Liver (tissue), 9 donors: ENCODE data around the gene ATG9A. TPM values are rescaled to one million over a fixed set of nuclear protein-coding genes. Genes with fewer than 3 reads are reported as not detected.

Experiments
- DNase-seq: peaks from one replicate; pipeline ENCODE4 v3.0.0-alpha.2; 2017; ENCODE audit warnings: low spot score
- H3K27ac ChIP-seq, 2 donors: one replicate each; pipeline ENCODE4 v1.7.0; 2013; ENCODE audit warnings: inconsistent platforms in 2 of 2, low read length in 2 of 2, control low read depth in 1 of 2, low read depth in 1 of 2, mild to moderate bottlenecking in 1 of 2
- H3K27me3 ChIP-seq, 4 donors: one replicate each; pipeline versions ENCODE4 v1.6.1 to v1.7.0; 2013; ENCODE audit warnings: low read length in 3 of 4, inconsistent platforms in 1 of 4, mild to moderate bottlenecking in 1 of 4, moderate library complexity in 1 of 4; ENCODE audit not compliant: control insufficient read depth in 4 of 4, insufficient read depth in 4 of 4
- H3K36me3 ChIP-seq, 4 donors: one replicate each; pipeline versions ENCODE4 v1.6.1 to v1.7.0; 2013; ENCODE audit warnings: low read length in 3 of 4, mild to moderate bottlenecking in 3 of 4, low read depth in 1 of 4, moderate library complexity in 1 of 4; ENCODE audit not compliant: control insufficient read depth in 4 of 4, insufficient read depth in 3 of 4
- H3K4me1 ChIP-seq, 4 donors: one replicate each; pipeline versions ENCODE4 v1.6.1 to v1.7.0; 2013; ENCODE audit warnings: low read length in 3 of 4, mild to moderate bottlenecking in 3 of 4, moderate library complexity in 1 of 4; ENCODE audit not compliant: control insufficient read depth in 4 of 4, insufficient read depth in 4 of 4
- H3K4me3 ChIP-seq, 3 donors: one replicate each; pipeline versions ENCODE4 v1.6.1 to v1.7.0; 2013; ENCODE audit warnings: low read length in 3 of 3, control low read depth in 1 of 3, low read depth in 1 of 3, mild to moderate bottlenecking in 1 of 3
- H3K9ac ChIP-seq, 2 donors: one replicate each; pipeline ENCODE4 v1.7.0; 2013; ENCODE audit warnings: low read length in 2 of 2, mild to moderate bottlenecking in 2 of 2, moderate library complexity in 2 of 2, control low read depth in 1 of 2, low read depth in 1 of 2
- H3K9me3 ChIP-seq, 4 donors: one replicate each; pipeline versions ENCODE4 v1.6.1 to v1.7.0; 2013; ENCODE audit warnings: low read length in 3 of 4; ENCODE audit not compliant: control insufficient read depth in 4 of 4
- CTCF ChIP-seq: fragments of 150-350 bp; IDR thresholded peaks from 2 replicates; pipeline ENCODE4 v1.5.1; 2017; ENCODE audit warnings: improper control_type of control experiment, low read depth, low read length; ENCODE audit not compliant: missing input control
- EGR1 ChIP-seq, 2 donors: IDR thresholded peaks; 2 replicates each; pipeline ENCODE4 v1.6.1; 2016 to 2018; ENCODE audit warnings: antibody characterized with exemption in 2 of 2, low read depth in 2 of 2
- GABPA ChIP-seq, 2 donors: IDR thresholded peaks in 1 of 2; conservative IDR thresholded peaks in 1 of 2; 2 replicates each; pipeline ENCODE4 v1.6.1; 2016; ENCODE audit warnings: antibody characterized with exemption in 2 of 2, mild to moderate bottlenecking in 1 of 2, moderate library complexity in 1 of 2
- HNF4A ChIP-seq, 2 donors: conservative IDR thresholded peaks; 2 replicates each; pipeline ENCODE4 v1.6.1; 2016; ENCODE audit warnings: antibody characterized with exemption in 2 of 2, mild to moderate bottlenecking in 2 of 2
- JUND ChIP-seq, 2 donors: IDR thresholded peaks; 2 replicates each; pipeline ENCODE4 v1.6.1; 2016; ENCODE audit warnings: antibody characterized with exemption in 2 of 2
- MAX ChIP-seq: IDR thresholded peaks from 2 replicates; pipeline ENCODE4 v1.6.1; 2016; ENCODE audit warnings: antibody characterized with exemption
- NR2F2 ChIP-seq: IDR thresholded peaks from 2 replicates; pipeline ENCODE4 v1.6.1; 2016; ENCODE audit warnings: antibody characterized with exemption
- RXRA ChIP-seq, 2 donors: IDR thresholded peaks; 2 replicates each; pipeline ENCODE4 v1.6.1; 2017 to 2018; ENCODE audit warnings: antibody characterized with exemption in 2 of 2, mild to moderate bottlenecking in 1 of 2
- SP1 ChIP-seq: IDR thresholded peaks from 2 replicates; pipeline ENCODE4 v1.6.1; 2018; ENCODE audit warnings: antibody characterized with exemption, mild to moderate bottlenecking
- TAF1 ChIP-seq: conservative IDR thresholded peaks from 2 replicates; pipeline ENCODE4 v1.6.1; 2016; ENCODE audit warnings: antibody characterized with exemption, mild to moderate bottlenecking
- YY1 ChIP-seq: IDR thresholded peaks from 2 replicates; pipeline ENCODE4 v1.6.1; 2016; ENCODE audit warnings: antibody characterized with exemption, mild to moderate bottlenecking
- WGBS: extraction: QIAGEN DNeasy Blood & Tissue Kit; methylation state at CpG from one replicate; pipeline ENCODE4 v1.1.7; 2013; 5-methylcytosine and 5-hydroxymethylcytosine counted together
- polyA plus RNA-seq, 2 donors: library from polyadenylated mRNA; stranded (reverse) in 1 of 2; unstranded in 1 of 2; fragments of 200-250 nt in 1 of 2; fragments of >200 nt in 1 of 2; fragmentation: Nextera tagmentation in 1 of 2; extraction: Ambion mirVana in 1 of 2; gene quantifications; one replicate each; pipeline versions ENCODE4 v1.2.1 to v1.2.3, GENCODE V29; 2013 to 2015
- total RNA-seq, 2 donors: library from RNA; depleted of rRNA; stranded (reverse); fragments of >200 nt; gene quantifications; one replicate each; pipeline ENCODE4 v1.2.3, GENCODE V29; 2014
- TF ChIP-seq, protein P1 (sequence below): IDR thresholded peaks from 2 replicates; pipeline ENCODE4 v1.6.1; 2016; ENCODE audit warnings: antibody characterized with exemption
- donor health status: healthy.
- donor health status: healthy.
- donor health status: healthy.
- donor health status: healthy.
- donor health status: healthy.

The ATG9A gene
- total and polyA plus RNA-seq, 4 donors = 24.3 to 68.1 (median 37.9) TPM

- Histone ChIP-seq H3K4me1 (peaks cover 3 to 26% (median 23%) of the 10 kb centered on the region in 4 donors), H3K36me3 (peaks cover 2 to 16% (median 8%) of the 10 kb centered on the region in 4 donors), H3K9me3 (no peaks in the 10 kb centered on the region), H3K27ac (peak overlapping the region; percentile 95 to 97), H3K9ac (peak overlapping the region; percentile 89 to 97), H3K4me3 (peak overlapping the region; percentile 78 to 95 (median 84)), H3K27me3 (no peaks in the 10 kb centered on the region)
- 22% methylated on average over 7 of the region's 7 CpGs for WGBS
- no peak for DNase-seq
- TF ChIP-seq SP1 (no peak), HNF4A (conservative IDR thresholded peaks at IDR 0.05) (no peak)
Observed at GRCh38 chr2:219205981-219206327, 23.5 kb downstream of the ATG9A start.

DNA sequence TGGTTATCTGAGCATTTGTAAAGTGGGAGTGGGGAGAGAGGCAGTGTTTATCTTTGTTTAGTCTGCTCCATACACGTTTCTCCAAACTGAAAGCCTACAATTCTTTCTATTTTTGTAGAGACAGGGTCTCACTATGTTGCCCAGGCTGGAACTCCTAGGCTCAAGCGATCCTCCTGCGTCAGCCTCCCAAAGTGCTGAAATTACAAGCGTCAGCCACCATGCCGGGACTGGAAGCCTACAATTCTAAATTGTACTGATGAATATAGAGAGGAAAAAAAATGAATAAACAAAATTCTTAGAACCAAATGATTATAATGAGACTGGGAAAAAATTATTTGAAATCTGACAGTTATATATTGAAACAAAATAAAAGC lies 24.3 kb downstream of the ATG9A start:
- no peaks in the 10 kb centered on the region for H3K9me3 ChIP-seq
- WGBS = 89% methylated on average over 5 of the region's 5 CpGs
- no peak for DNase-seq

More for the DNA sequence above, 24.3 kb downstream of the ATG9A start:
- Histone ChIP-seq H3K27ac (no peak overlapping the region), H3K36me3 (peaks cover 0 to 10% (median 5%) of the 10 kb centered on the region in 4 donors), H3K4me3 (no peak overlapping the region), H3K27me3 (no peaks in the 10 kb centered on the region), H3K4me1 (peaks cover 3 to 26% (median 23%) of the 10 kb centered on the region in 4 donors), H3K9ac (no peak overlapping the region)
- no peak for TF ChIP-seq MAX
- no peak for TF ChIP-seq NR2F2
- no peak for TF ChIP-seq HNF4A (conservative IDR thresholded peaks at IDR 0.05)
- TF ChIP-seq CTCF = no peak
- no peak for TF ChIP-seq TAF1
- TF ChIP-seq GABPA (IDR thresholded peaks at IDR 0.05 in 1 of 2, conservative IDR thresholded peaks at IDR 0.05 in 1 of 2) = no peak
- no peak for TF ChIP-seq EGR1 (IDR thresholded peaks at IDR 0.05; ENCODE audit: low read depth in 2 of 2)
- TF ChIP-seq, protein P1, sequence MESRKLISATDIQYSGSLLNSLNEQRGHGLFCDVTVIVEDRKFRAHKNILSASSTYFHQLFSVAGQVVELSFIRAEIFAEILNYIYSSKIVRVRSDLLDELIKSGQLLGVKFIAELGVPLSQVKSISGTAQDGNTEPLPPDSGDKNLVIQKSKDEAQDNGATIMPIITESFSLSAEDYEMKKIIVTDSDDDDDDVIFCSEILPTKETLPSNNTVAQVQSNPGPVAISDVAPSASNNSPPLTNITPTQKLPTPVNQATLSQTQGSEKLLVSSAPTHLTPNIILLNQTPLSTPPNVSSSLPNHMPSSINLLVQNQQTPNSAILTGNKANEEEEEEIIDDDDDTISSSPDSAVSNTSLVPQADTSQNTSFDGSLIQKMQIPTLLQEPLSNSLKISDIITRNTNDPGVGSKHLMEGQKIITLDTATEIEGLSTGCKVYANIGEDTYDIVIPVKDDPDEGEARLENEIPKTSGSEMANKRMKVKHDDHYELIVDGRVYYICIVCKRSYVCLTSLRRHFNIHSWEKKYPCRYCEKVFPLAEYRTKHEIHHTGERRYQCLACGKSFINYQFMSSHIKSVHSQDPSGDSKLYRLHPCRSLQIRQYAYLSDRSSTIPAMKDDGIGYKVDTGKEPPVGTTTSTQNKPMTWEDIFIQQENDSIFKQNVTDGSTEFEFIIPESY = no peak
- TF ChIP-seq YY1 = no peak
- TF ChIP-seq JUND (IDR thresholded peaks at IDR 0.05) = no peak
- no peak for TF ChIP-seq RXRA (IDR thresholded peaks at IDR 0.05)
